H9 (cell line): ENCODE measurements around the gene TMEM17. TPM values are rescaled to one million over a fixed set of nuclear protein-coding genes. Genes with fewer than 3 reads are reported as not detected.

Source experiments
- DNase-seq: peaks from one replicate; pipeline ENCODE4 v3.0.0-alpha.2; 2017
- H2AFZ ChIP-seq: one replicate; pipeline ENCODE4 v1.6.1; 2013; ENCODE audit warnings: mild to moderate bottlenecking, low read length, control low read depth, moderate library complexity
- H2AK5ac ChIP-seq: 2 replicates; pipeline ENCODE4 v1.6.1; 2013; ENCODE audit warnings: low read length, control low read depth, mixed read lengths; ENCODE audit not compliant: insufficient read length
- H2BK120ac ChIP-seq: one replicate; pipeline ENCODE4 v1.6.1; 2013; ENCODE audit warnings: low read depth, mild to moderate bottlenecking, low read length, control low read depth, inconsistent platforms; ENCODE audit not compliant: poor library complexity, severe bottlenecking
- H2BK12ac ChIP-seq: 2 replicates; pipeline ENCODE4 v1.6.1; 2013; ENCODE audit warnings: low read length, control low read depth, mixed read lengths, low read depth; ENCODE audit not compliant: insufficient read length
- H2BK15ac ChIP-seq: 2 replicates; pipeline ENCODE4 v1.6.1; 2013; ENCODE audit warnings: low read depth, low read length, control low read depth
- H2BK20ac ChIP-seq: one replicate; pipeline ENCODE4 v1.6.1; 2013; ENCODE audit warnings: low read depth, mild to moderate bottlenecking, low read length, control low read depth, inconsistent platforms; ENCODE audit not compliant: poor library complexity, severe bottlenecking
- H2BK5ac ChIP-seq: 2 replicates; pipeline ENCODE4 v1.6.1; 2013; ENCODE audit warnings: low read length, control low read depth, mixed read lengths; ENCODE audit not compliant: insufficient read length
- H3K14ac ChIP-seq: 2 replicates; pipeline ENCODE4 v1.6.1; 2013; ENCODE audit warnings: low read length, control low read depth; ENCODE audit not compliant: insufficient read depth
- H3K18ac ChIP-seq: 2 replicates; pipeline ENCODE4 v1.6.1; 2013; ENCODE audit warnings: low read depth, mild to moderate bottlenecking, mixed read lengths, low read length, control low read depth; ENCODE audit not compliant: insufficient read length
- H3K23ac ChIP-seq: 2 replicates; pipeline ENCODE4 v1.6.1; 2013; ENCODE audit warnings: low read length, control low read depth, mixed read lengths, low read depth; ENCODE audit not compliant: insufficient read length
- H3K23me2 ChIP-seq: 2 replicates; pipeline ENCODE4 v1.6.1; 2013; ENCODE audit warnings: low read depth, mild to moderate bottlenecking, mixed read lengths, low read length, control low read depth; ENCODE audit not compliant: insufficient read length, poor library complexity, severe bottlenecking
- H3K27ac ChIP-seq: 2 replicates; pipeline ENCODE4 v1.5.1; 2013; ENCODE audit warnings: low read length, control low read depth, mixed read lengths, low read depth; ENCODE audit not compliant: insufficient read length
- H3K27me3 ChIP-seq: 2 replicates; pipeline ENCODE4 v1.6.1; 2013; ENCODE audit warnings: low read length, control low read depth, inconsistent platforms; ENCODE audit not compliant: insufficient read depth
- H3K4ac ChIP-seq: 2 replicates; pipeline ENCODE4 v1.6.1; 2013; ENCODE audit warnings: low read depth, mild to moderate bottlenecking, control low read depth, inconsistent platforms, low read length, moderate library complexity
- H3K4me1 ChIP-seq: 2 replicates; pipeline ENCODE4 v1.6.1; 2013; ENCODE audit warnings: low read length, control low read depth, inconsistent platforms; ENCODE audit not compliant: insufficient read depth
- H3K4me2 ChIP-seq: 2 replicates; pipeline ENCODE4 v1.6.1; 2013; ENCODE audit warnings: low read length, control low read depth, mixed read lengths; ENCODE audit not compliant: insufficient read length, insufficient read depth
- H3K56ac ChIP-seq: 2 replicates; pipeline ENCODE4 v1.6.1; 2013; ENCODE audit warnings: low read depth, mild to moderate bottlenecking, mixed read lengths, low read length, control low read depth; ENCODE audit not compliant: insufficient read length
- H3K79me1 ChIP-seq: 2 replicates; pipeline ENCODE4 v1.6.1; 2013; ENCODE audit warnings: low read depth, mild to moderate bottlenecking, moderate library complexity, low read length, control low read depth, inconsistent platforms; ENCODE audit not compliant: insufficient read depth, poor library complexity, severe bottlenecking
- H3K79me2 ChIP-seq: 2 replicates; pipeline ENCODE4 v1.6.1; 2013; ENCODE audit warnings: low read length, control low read depth, inconsistent platforms; ENCODE audit not compliant: insufficient read depth
- H3K9ac ChIP-seq: 2 replicates; pipeline ENCODE4 v1.6.1; 2013; ENCODE audit warnings: low read length, control low read depth, mixed read lengths; ENCODE audit not compliant: insufficient read length; ENCODE audit errors: extremely low read depth
- H3K9me3 ChIP-seq: one replicate; pipeline ENCODE4 v1.6.1; 2013; ENCODE audit warnings: low read depth, low read length, inconsistent platforms; ENCODE audit not compliant: control insufficient read depth
- H3T11ph ChIP-seq: one replicate; pipeline ENCODE4 v1.6.1; 2013; ENCODE audit warnings: mild to moderate bottlenecking, low read length, control low read depth, inconsistent platforms
- H4K20me1 ChIP-seq: one replicate; pipeline ENCODE4 v1.6.1; 2013; ENCODE audit not compliant: control insufficient read depth, insufficient read length, insufficient read depth
- H4K5ac ChIP-seq: 2 replicates; pipeline ENCODE4 v1.6.1; 2013; ENCODE audit warnings: low read depth, mild to moderate bottlenecking, mixed read lengths, low read length, control low read depth; ENCODE audit not compliant: insufficient read length
- H4K8ac ChIP-seq: replicated peaks from 2 replicates; pipeline ENCODE4 v1.6.1; 2013; ENCODE audit warnings: low read length, control low read depth, mixed read lengths, low read depth; ENCODE audit not compliant: insufficient read length
- H4K91ac ChIP-seq: 2 replicates; pipeline ENCODE4 v1.6.1; 2013; ENCODE audit warnings: low read depth, mild to moderate bottlenecking, moderate library complexity, mixed read lengths, low read length, control low read depth; ENCODE audit not compliant: insufficient read length
- H3K27ac Mint-ChIP-seq, 3 experiments: 2 replicates in 2 of 3; 3 replicates in 1 of 3; pipeline ENCODE4 v1.8.0; 2020 to 2021; ENCODE audit warnings: mixed read lengths in 3 of 3, mild to moderate bottlenecking in 1 of 3, moderate library complexity in 1 of 3
- H3K27me3 Mint-ChIP-seq: 2 replicates; pipeline ENCODE4 v1.8.0; 2021; ENCODE audit warnings: low read depth, mild to moderate bottlenecking, moderate library complexity, mixed read lengths
- H3K36me3 Mint-ChIP-seq, 3 experiments: 2 replicates in 2 of 3; 3 replicates in 1 of 3; pipeline ENCODE4 v1.8.0; 2020 to 2021; ENCODE audit warnings: low read depth in 3 of 3, mixed read lengths in 3 of 3; ENCODE audit not compliant: insufficient read depth in 1 of 3
- H3K4me1 Mint-ChIP-seq, 2 experiments: 2 replicates each; pipeline ENCODE4 v1.8.0; 2020; ENCODE audit warnings: mixed read lengths in 2 of 2
- H3K4me3 Mint-ChIP-seq, 2 experiments: 2 replicates in 1 of 2; 3 replicates in 1 of 2; pipeline ENCODE4 v1.8.0; 2020 to 2021; ENCODE audit warnings: mild to moderate bottlenecking in 2 of 2, mixed read lengths in 2 of 2, moderate library complexity in 1 of 2
- H3K9me3 Mint-ChIP-seq, 2 experiments: 2 replicates in 1 of 2; 3 replicates in 1 of 2; pipeline ENCODE4 v1.8.0; 2020; ENCODE audit warnings: mild to moderate bottlenecking in 2 of 2, mixed read lengths in 2 of 2, moderate library complexity in 1 of 2
- CTCF ChIP-seq: fragments of 200-600 bp; sonication (generic); conservative IDR thresholded peaks from 3 replicates; pipeline ENCODE4 v1.8.0; 2021; ENCODE audit warnings: antibody characterized with exemption, mild to moderate bottlenecking
- WGBS: extraction: QIAGEN DNeasy Blood & Tissue Kit; methylation state at CpG from one replicate; pipeline ENCODE4 v1.1.7; 2013; ENCODE audit warnings: missing lambda C conversion rate, low lambda C conversion rate, mixed read lengths; ENCODE audit not compliant: insufficient read length; ENCODE audit errors: extremely low coverage; 5-methylcytosine and 5-hydroxymethylcytosine counted together
- total RNA-seq: library from RNA; stranded (reverse); gene quantifications from 2 replicates; pipeline ENCODE4 v1.2.1, GENCODE V29; 2021

Gene TMEM17
- total RNA-seq, 1 experiment from 2014 or later = 1.3 TPM

DNA sequence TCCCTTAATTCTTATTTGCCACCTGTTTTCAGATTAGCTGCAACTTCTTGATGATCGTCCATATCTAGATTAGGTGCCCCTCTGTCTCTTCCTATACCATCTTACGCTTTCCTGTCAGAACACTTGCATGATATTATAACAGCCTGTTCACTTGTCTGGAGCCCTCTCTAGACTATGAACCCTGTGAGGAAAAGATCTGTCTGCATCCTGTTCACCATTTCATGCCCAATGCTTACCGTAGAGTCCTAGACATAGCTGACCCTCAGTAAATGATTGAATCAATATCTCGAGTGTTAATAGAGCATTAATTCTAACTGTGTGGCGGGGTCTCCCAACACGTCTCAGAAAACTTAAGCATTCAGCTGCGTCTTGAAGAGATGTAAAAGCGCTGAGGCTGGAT is 31.8 kb upstream of the TMEM17 start:
- no peak overlapping the region for H3T11ph ChIP-seq
- H3K4me1 ChIP-seq = no peaks in the 10 kb centered on the region
- no CpG with 5 or more reads among the region's 8 CpGs for WGBS
- H4K8ac ChIP-seq = no peak overlapping the region
- no peak overlapping the region for H2BK5ac ChIP-seq
- Mint-ChIP-seq H3K27me3 (peaks cover 4% of the 10 kb centered on the region; the same call in 1 of the 2 replicates), H3K9me3 (peaks cover 18 to 22% of the 10 kb centered on the region in 2 experiments), H3K4me1 (peaks cover 20 to 23% of the 10 kb centered on the region in 2 experiments), H3K36me3 (peaks cover 16 to 24% (median 16%) of the 10 kb centered on the region in 3 experiments), H3K4me3 (no peak overlapping the region), H3K27ac (no peak overlapping the region)
- no peak overlapping the region for H3K56ac ChIP-seq
- H3K23me2 ChIP-seq = no peaks in the 10 kb centered on the region
- H3K4me2 ChIP-seq = no peak overlapping the region
- H2BK120ac ChIP-seq = no peak overlapping the region
- no peak overlapping the region for H3K4ac ChIP-seq
- H3K9ac ChIP-seq = no peak overlapping the region
- H3K79me1 ChIP-seq = no peaks in the 10 kb centered on the region
- no peak overlapping the region for H4K5ac ChIP-seq
- H2BK15ac ChIP-seq = no peak overlapping the region
- H3K23ac ChIP-seq = no peak overlapping the region
- no peak overlapping the region for H2AFZ ChIP-seq
- no peak overlapping the region for H3K14ac ChIP-seq
- TF ChIP-seq CTCF = no peak
- H3K27ac ChIP-seq = no peak overlapping the region
- no peaks in the 10 kb centered on the region for H3K79me2 ChIP-seq
- no peaks in the 10 kb centered on the region for H4K20me1 ChIP-seq
- H2BK20ac ChIP-seq = no peak overlapping the region
- no peak overlapping the region for H3K18ac ChIP-seq
- no peaks in the 10 kb centered on the region for H3K9me3 ChIP-seq
- H2AK5ac ChIP-seq = no peak overlapping the region
- no peak overlapping the region for H2BK12ac ChIP-seq
- H3K27me3 ChIP-seq = no peaks in the 10 kb centered on the region
- H4K91ac ChIP-seq = no peak overlapping the region
- no peak for DNase-seq
